ENCODE results near the gene UBE4B. TPM values are rescaled to one million over a fixed set of nuclear protein-coding genes. Genes with fewer than 3 reads are reported as not detected.

UBE4B gene
- total RNA-seq, 1 experiment from 2014 or later = 44.7 TPM

GRCh38 chr1:10209590-10209904, 176.8 kb downstream of the UBE4B start:
- intact Hi-C loops (cut with micrococcal nuclease) = no loop called here
- peaks cover 33% of the 10 kb centered on the region for H3K79me2 ChIP-seq (ENCODE audit: insufficient read depth, low read length)
- H3K27ac ChIP-seq (ENCODE audit: low read depth, low read length) = peak overlapping the region; percentile 62
- no peaks in the 10 kb centered on the region for H3K36me3 ChIP-seq (ENCODE audit: control insufficient read depth in 1 of 2, insufficient read depth in 2 of 2, low read length in 2 of 2)
- H3K9ac ChIP-seq (ENCODE audit: low read length) = peak overlapping the region; percentile 97
- H3K27me3 ChIP-seq (ENCODE audit: insufficient read depth, low read length) = no peaks in the 10 kb centered on the region
- ChIA-PET CTCF (interaction anchor here (0.5 to 2.1 kb wide), 17 partner anchors 8 to 252 kb away, joined by 3 to 27 read pairs (median 5); no protein-coding TSS in a partner anchor), POLR2A (interaction anchor here (0.9 to 1.8 kb wide), 4 partner anchors 11 to 128 kb away, joined by 3 to 4 read pairs (median 4); no protein-coding TSS in a partner anchor), RAD21 (ENCODE audit: low non-redundant PET in 1 of 2, low total read pairs in 2 of 2, uncharacterized antibody in 2 of 2, unreplicated experiment in 2 of 2) (no interaction called here)
- no TSS peak for BruUV-seq (replicated peaks)
- H4K20me1 ChIP-seq (ENCODE audit: insufficient read depth) = peaks cover 4% of the 10 kb centered on the region
- ATAC-seq (peak; percentile 40), DNase-seq (ENCODE audit: low read depth, low spot score) (no peak)
- H3K9me2 ChIP-seq (ENCODE audit: insufficient read depth) = no peaks in the 10 kb centered on the region
- peak overlapping the region; percentile 59 to 99 for H3K4me3 ChIP-seq (replicated peaks in 1 of 2; ENCODE audit: low read depth in 1 of 2, low read length in 2 of 2)
- H2AFZ ChIP-seq (ENCODE audit: low read depth, low read length, poor library complexity, severe bottlenecking) = peak overlapping the region; percentile 81
- no peaks in the 10 kb centered on the region for H3K9me3 ChIP-seq (ENCODE audit: control insufficient read depth in 1 of 2, insufficient read depth in 1 of 2, low read depth in 1 of 2, low read length in 2 of 2)
- no peak for TF ChIP-seq ZBTB33 (IDR thresholded peaks at IDR 0.05; ENCODE audit: extremely low read depth, insufficient replicate concordance, low read length)
- TF ChIP-seq ZFX (IDR thresholded peaks at IDR 0.05) = no peak
- TF ChIP-seq POLR2AphosphoS5 (IDR thresholded peaks at IDR 0.05; ENCODE audit: low read depth, low read length) = no peak
- TF ChIP-seq FOSL1 (IDR thresholded peaks at IDR 0.05; ENCODE audit: low read depth) = no peak
- TF ChIP-seq SIN3A (IDR thresholded peaks at IDR 0.05; ENCODE audit: low read depth) = no peak
- TF ChIP-seq REST (IDR thresholded peaks at IDR 0.05; ENCODE audit: low read depth) = no peak
- no peak for TF ChIP-seq ZNF274 (IDR thresholded peaks at IDR 0.05; ENCODE audit: low read depth, low read length)
- no peak for TF ChIP-seq CTCF (IDR thresholded peaks at IDR 0.05 in 2 of 3, conservative IDR thresholded peaks at IDR 0.05 in 1 of 3; ENCODE audit: borderline replicate concordance in 1 of 3, insufficient read depth in 1 of 3, low read depth in 2 of 3, low read length in 2 of 3)
- TF ChIP-seq CEBPB (IDR thresholded peaks at IDR 0.05; ENCODE audit: low read depth) = no peak
- peak overlapping the region; percentile 96 for H3K4me2 ChIP-seq (ENCODE audit: low read length)
- H3K4me1 ChIP-seq (ENCODE audit: control insufficient read depth in 1 of 2, insufficient read depth in 2 of 2, low read length in 2 of 2) = peaks cover 11 to 27% of the 10 kb centered on the region in 2 experiments
